ENCODE measurements around the gene LRFN5.

The LRFN5 gene

DNA sequence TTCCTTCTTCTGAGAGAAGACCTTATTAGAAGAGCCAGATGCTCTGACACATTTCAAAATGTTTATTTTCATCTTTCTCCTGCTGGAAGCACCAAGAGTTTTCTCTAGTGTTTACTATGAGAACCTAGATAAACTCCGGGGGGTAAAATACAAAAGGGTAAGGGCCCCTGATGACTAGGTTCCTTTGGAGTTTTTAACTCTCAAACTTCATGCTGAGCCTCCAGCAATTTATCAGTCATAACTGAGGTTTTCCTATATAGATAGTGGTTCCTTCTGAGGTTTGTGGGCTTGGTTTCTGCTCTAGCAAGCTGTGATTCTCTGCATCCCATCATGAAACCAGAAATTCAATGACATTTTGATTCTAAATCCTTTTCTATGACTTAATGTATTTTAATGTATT lies 210.9 kb downstream of the LRFN5 start:
- no peaks in the 10 kb centered on the region for H3K4me1 ChIP-seq (ENCODE audit: insufficient read depth, low read length, poor library complexity, severe bottlenecking)
- H2AFZ ChIP-seq (ENCODE audit: low read length) = no peak overlapping the region
- H4K20me1 ChIP-seq (ENCODE audit: insufficient read depth, low read length, poor library complexity, severe bottlenecking) = no peaks in the 10 kb centered on the region
- no peak overlapping the region for H3K4me2 ChIP-seq (ENCODE audit: low read depth, low read length, poor library complexity, severe bottlenecking)
- no peaks in the 10 kb centered on the region for H3F3A ChIP-seq (ENCODE audit: low read depth)
- H3K9me3 ChIP-seq (ENCODE audit: insufficient read depth, low read depth, low read length) = no peaks in the 10 kb centered on the region
- H3K9me2 ChIP-seq (replicated peaks; ENCODE audit: low read depth, low read length) = no peaks in the 10 kb centered on the region
- H3K9ac ChIP-seq (ENCODE audit: low read depth, low read length, poor library complexity, severe bottlenecking) = no peak overlapping the region
- no peaks in the 10 kb centered on the region for H3K36me3 ChIP-seq (ENCODE audit: insufficient read depth, low read length)
- H3K27me3 ChIP-seq (ENCODE audit: insufficient read depth, low read length, poor library complexity, severe bottlenecking) = no peaks in the 10 kb centered on the region
- no peaks in the 10 kb centered on the region for H3K79me2 ChIP-seq (ENCODE audit: insufficient read depth, low read length)
- H3K4me3 ChIP-seq (ENCODE audit: low read length, poor library complexity, severe bottlenecking) = no peak overlapping the region
- TF ChIP-seq EZH2phosphoT487 (IDR thresholded peaks at IDR 0.05; ENCODE audit: borderline replicate concordance) = no peak
- TF ChIP-seq, protein P1, sequence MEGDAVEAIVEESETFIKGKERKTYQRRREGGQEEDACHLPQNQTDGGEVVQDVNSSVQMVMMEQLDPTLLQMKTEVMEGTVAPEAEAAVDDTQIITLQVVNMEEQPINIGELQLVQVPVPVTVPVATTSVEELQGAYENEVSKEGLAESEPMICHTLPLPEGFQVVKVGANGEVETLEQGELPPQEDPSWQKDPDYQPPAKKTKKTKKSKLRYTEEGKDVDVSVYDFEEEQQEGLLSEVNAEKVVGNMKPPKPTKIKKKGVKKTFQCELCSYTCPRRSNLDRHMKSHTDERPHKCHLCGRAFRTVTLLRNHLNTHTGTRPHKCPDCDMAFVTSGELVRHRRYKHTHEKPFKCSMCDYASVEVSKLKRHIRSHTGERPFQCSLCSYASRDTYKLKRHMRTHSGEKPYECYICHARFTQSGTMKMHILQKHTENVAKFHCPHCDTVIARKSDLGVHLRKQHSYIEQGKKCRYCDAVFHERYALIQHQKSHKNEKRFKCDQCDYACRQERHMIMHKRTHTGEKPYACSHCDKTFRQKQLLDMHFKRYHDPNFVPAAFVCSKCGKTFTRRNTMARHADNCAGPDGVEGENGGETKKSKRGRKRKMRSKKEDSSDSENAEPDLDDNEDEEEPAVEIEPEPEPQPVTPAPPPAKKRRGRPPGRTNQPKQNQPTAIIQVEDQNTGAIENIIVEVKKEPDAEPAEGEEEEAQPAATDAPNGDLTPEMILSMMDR (conservative IDR thresholded peaks at IDR 0.05; ENCODE audit: low read length) = no peak

DNA sequence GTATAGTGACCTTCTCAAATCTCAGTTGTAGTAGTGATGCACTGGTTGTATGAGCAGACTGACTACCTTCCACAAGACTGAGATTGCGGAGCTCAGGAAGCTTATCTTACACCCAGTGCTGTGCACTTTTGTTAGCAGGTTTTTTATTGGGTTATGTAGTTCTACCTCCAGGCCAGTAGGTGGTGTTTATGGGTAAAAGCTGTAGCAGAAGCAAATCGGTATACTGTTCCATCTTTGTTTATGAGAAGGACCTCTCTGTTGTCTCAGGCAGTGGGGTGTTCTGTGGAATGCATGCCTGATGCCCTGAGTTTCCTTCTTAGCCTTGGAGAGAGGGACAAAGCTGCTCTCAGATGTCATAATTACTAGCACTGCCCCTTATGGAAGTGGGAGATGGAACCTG lies 217.8 kb downstream of the LRFN5 start:
- H3K9ac ChIP-seq (ENCODE audit: low read depth, low read length, poor library complexity, severe bottlenecking) = no peak overlapping the region
- no peak for TF ChIP-seq EZH2phosphoT487 (IDR thresholded peaks at IDR 0.05; ENCODE audit: borderline replicate concordance)
- TF ChIP-seq, protein P1 (conservative IDR thresholded peaks at IDR 0.05; ENCODE audit: low read length) = peak; percentile 39
- H4K20me1 ChIP-seq (ENCODE audit: insufficient read depth, low read length, poor library complexity, severe bottlenecking) = no peaks in the 10 kb centered on the region
- H3K9me3 ChIP-seq (ENCODE audit: insufficient read depth, low read depth, low read length) = no peaks in the 10 kb centered on the region
- no peaks in the 10 kb centered on the region for H3K36me3 ChIP-seq (ENCODE audit: insufficient read depth, low read length)
- no peak overlapping the region for H3K4me2 ChIP-seq (ENCODE audit: low read depth, low read length, poor library complexity, severe bottlenecking)
- H2AFZ ChIP-seq (ENCODE audit: low read length) = no peak overlapping the region
- H3K79me2 ChIP-seq (ENCODE audit: insufficient read depth, low read length) = no peaks in the 10 kb centered on the region
- H3K4me1 ChIP-seq (ENCODE audit: insufficient read depth, low read length, poor library complexity, severe bottlenecking) = no peaks in the 10 kb centered on the region
- H3F3A ChIP-seq (ENCODE audit: low read depth) = no peaks in the 10 kb centered on the region
- no peak overlapping the region for H3K4me3 ChIP-seq (ENCODE audit: low read length, poor library complexity, severe bottlenecking)
- H3K9me2 ChIP-seq (replicated peaks; ENCODE audit: low read depth, low read length) = no peaks in the 10 kb centered on the region
- H3K27me3 ChIP-seq (ENCODE audit: insufficient read depth, low read length, poor library complexity, severe bottlenecking) = no peaks in the 10 kb centered on the region

DNA sequence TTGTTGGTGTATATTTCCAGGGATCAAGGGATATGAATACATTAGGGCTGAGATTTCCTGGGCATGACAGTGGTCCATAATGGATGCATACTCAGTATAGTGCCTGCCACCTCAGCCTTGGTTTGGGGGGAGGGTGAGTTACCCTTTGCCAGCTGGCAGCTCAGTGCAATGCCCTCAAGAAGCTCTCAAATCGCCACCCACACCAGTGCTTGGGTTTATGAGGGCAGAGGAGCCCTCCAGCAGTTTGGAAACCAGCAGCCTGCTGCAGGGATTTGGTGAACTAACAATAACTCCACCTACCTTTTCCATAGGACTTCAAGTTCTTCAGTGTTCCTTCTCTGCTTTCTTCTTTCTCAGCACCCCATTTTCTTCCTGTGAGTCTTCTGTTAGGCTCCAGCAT lies 218.9 kb downstream of the LRFN5 start:
- no peaks in the 10 kb centered on the region for H3K36me3 ChIP-seq (ENCODE audit: insufficient read depth, low read length)
- no peaks in the 10 kb centered on the region for H3K4me1 ChIP-seq (ENCODE audit: insufficient read depth, low read length, poor library complexity, severe bottlenecking)
- no peak overlapping the region for H3K4me3 ChIP-seq (ENCODE audit: low read length, poor library complexity, severe bottlenecking)
- no peak overlapping the region for H3K4me2 ChIP-seq (ENCODE audit: low read depth, low read length, poor library complexity, severe bottlenecking)
- H3F3A ChIP-seq (ENCODE audit: low read depth) = no peaks in the 10 kb centered on the region
- H3K9me2 ChIP-seq (replicated peaks; ENCODE audit: low read depth, low read length) = no peaks in the 10 kb centered on the region
- no peaks in the 10 kb centered on the region for H3K27me3 ChIP-seq (ENCODE audit: insufficient read depth, low read length, poor library complexity, severe bottlenecking)
- no peaks in the 10 kb centered on the region for H3K9me3 ChIP-seq (ENCODE audit: insufficient read depth, low read depth, low read length)
- H2AFZ ChIP-seq (ENCODE audit: low read length) = no peak overlapping the region
- no peaks in the 10 kb centered on the region for H3K79me2 ChIP-seq (ENCODE audit: insufficient read depth, low read length)
- no peaks in the 10 kb centered on the region for H4K20me1 ChIP-seq (ENCODE audit: insufficient read depth, low read length, poor library complexity, severe bottlenecking)
- TF ChIP-seq EZH2phosphoT487 (IDR thresholded peaks at IDR 0.05; ENCODE audit: borderline replicate concordance) = no peak
- TF ChIP-seq, protein P1 (conservative IDR thresholded peaks at IDR 0.05; ENCODE audit: low read length) = no peak
- H3K9ac ChIP-seq (ENCODE audit: low read depth, low read length, poor library complexity, severe bottlenecking) = no peak overlapping the region

All from Loucy (cell line).